Large intestine (tissue), 3 donors: ENCODE data around the gene SF3A2. TPM values are rescaled to one million over a fixed set of nuclear protein-coding genes. Genes with fewer than 3 reads are reported as not detected.

Experiments
- DNase-seq, 2 donors: peaks; one replicate each; pipeline versions ENCODE4 v3.0.0 to v3.0.0-alpha.2; 2013
- H3K27ac ChIP-seq: one replicate; pipeline ENCODE4 v1.5.1; 2013; ENCODE audit warnings: low read length
- H3K27me3 ChIP-seq: 2 replicates; pipeline ENCODE4 v1.6.1; 2013; ENCODE audit warnings: low read length; ENCODE audit not compliant: control insufficient read depth, insufficient read depth
- H3K36me3 ChIP-seq: 2 replicates; pipeline ENCODE4 v1.6.1; 2013; ENCODE audit warnings: low read length; ENCODE audit not compliant: control insufficient read depth, insufficient read depth
- H3K4me1 ChIP-seq: one replicate; pipeline ENCODE4 v1.6.1; 2013; ENCODE audit warnings: low read length; ENCODE audit not compliant: control insufficient read depth, insufficient read depth
- H3K4me3 ChIP-seq: one replicate; pipeline ENCODE4 v1.5.1; 2013; ENCODE audit warnings: low read length
- H3K9me3 ChIP-seq: one replicate; pipeline ENCODE4 v1.6.1; 2013; ENCODE audit warnings: mild to moderate bottlenecking, low read depth, low read length, moderate library complexity; ENCODE audit not compliant: control insufficient read depth
- WGBS: methylation state at CpG from one replicate; pipeline ENCODE4 v1.1.5; 2013; ENCODE audit warnings: low lambda C conversion rate; ENCODE audit not compliant: insufficient coverage; 5-methylcytosine and 5-hydroxymethylcytosine counted together
- polyA plus RNA-seq: library from polyadenylated mRNA; unstranded; fragments of 120-200 nt; gene quantifications from one replicate; pipeline ENCODE4 v1.2.1, GENCODE V29; 2013

The SF3A2 gene
- polyA plus RNA-seq, 1 donor, result 75.2 TPM

GRCh38 chr19:2207008-2207407, 29.6 kb upstream of the SF3A2 start:
- no peak for DNase-seq
- Histone ChIP-seq H3K4me1 (peaks cover 26% of the 10 kb centered on the region), H3K36me3 (peaks cover 64% of the 10 kb centered on the region), H3K27ac (no peak overlapping the region), H3K9me3 (peaks cover 2% of the 10 kb centered on the region), H3K4me3 (no peak overlapping the region), H3K27me3 (no peaks in the 10 kb centered on the region)
- WGBS, result no CpG with 5 or more reads among the region's 15 CpGs

- H3K9me3 ChIP-seq, result peaks cover 2% of the 10 kb centered on the region
- no peaks in the 10 kb centered on the region for H3K27me3 ChIP-seq
- peaks cover 38% of the 10 kb centered on the region for H3K4me1 ChIP-seq
- peaks cover 62% of the 10 kb centered on the region for H3K36me3 ChIP-seq
- DNase-seq, result peak; percentile 68 to 74
- H3K4me3 ChIP-seq, result no peak overlapping the region
- WGBS, result 94% methylated on average over 2 of the region's 36 CpGs
- H3K27ac ChIP-seq, result no peak overlapping the region
Measured at GRCh38 chr19:2207991-2208860, 28.4 kb upstream of the SF3A2 start.

- Histone ChIP-seq H3K36me3 (peaks cover 60% of the 10 kb centered on the region), H3K27ac (no peak overlapping the region), H3K9me3 (peaks cover 6% of the 10 kb centered on the region), H3K4me3 (no peak overlapping the region), H3K4me1 (peaks cover 42% of the 10 kb centered on the region), H3K27me3 (no peaks in the 10 kb centered on the region)
- 67% methylated on average over 1 of the region's 10 CpGs for WGBS
- DNase-seq, result no peak
Measured at GRCh38 chr19:2208975-2209374, 27.6 kb upstream of the SF3A2 start.

- no peak overlapping the region for H3K4me3 ChIP-seq
- WGBS, result no CpG with 5 or more reads among the region's 17 CpGs
- peaks cover 42% of the 10 kb centered on the region for H3K4me1 ChIP-seq
- no peak for DNase-seq
- no peak overlapping the region for H3K27ac ChIP-seq
- H3K36me3 ChIP-seq, result peaks cover 64% of the 10 kb centered on the region
- H3K9me3 ChIP-seq, result peaks cover 8% of the 10 kb centered on the region
- H3K27me3 ChIP-seq, result no peaks in the 10 kb centered on the region
Measured at GRCh38 chr19:2209408-2209807, 27.2 kb upstream of the SF3A2 start.

- peaks cover 72% of the 10 kb centered on the region for H3K36me3 ChIP-seq
Measured at GRCh38 chr19:2210206-2210605, 26.4 kb upstream of the SF3A2 start.

GRCh38 chr19:2210987-2211740, 25.5 kb upstream of the SF3A2 start:
- Histone ChIP-seq H3K27me3 (no peaks in the 10 kb centered on the region), H3K4me3 (no peak overlapping the region), H3K9me3 (peaks cover 8% of the 10 kb centered on the region), H3K36me3 (peaks cover 82% of the 10 kb centered on the region), H3K4me1 (peaks cover 42% of the 10 kb centered on the region), H3K27ac (peak overlapping the region; percentile 83)
- no CpG with 5 or more reads among the region's 33 CpGs for WGBS
- DNase-seq, result no peak

More at GRCh38 chr19:2210206-2210605, 26.4 kb upstream of the SF3A2 start:
- no peak for DNase-seq
- H3K9me3 ChIP-seq, result peaks cover 8% of the 10 kb centered on the region
- H3K27me3 ChIP-seq, result no peaks in the 10 kb centered on the region
- no peak overlapping the region for H3K4me3 ChIP-seq
- peaks cover 42% of the 10 kb centered on the region for H3K4me1 ChIP-seq
- no CpG with 5 or more reads among the region's 21 CpGs for WGBS
- H3K27ac ChIP-seq, result no peak overlapping the region

- DNase-seq, result peak; percentile 84 to 92
- Histone ChIP-seq H3K27ac (peak overlapping the region; percentile 83), H3K9me3 (peaks cover 8% of the 10 kb centered on the region), H3K4me1 (peaks cover 39% of the 10 kb centered on the region), H3K4me3 (peak overlapping the region; percentile 17), H3K36me3 (peaks cover 82% of the 10 kb centered on the region), H3K27me3 (no peaks in the 10 kb centered on the region)
- WGBS, result no CpG with 5 or more reads among the region's 21 CpGs
Measured at GRCh38 chr19:2212861-2213711, 23.5 kb upstream of the SF3A2 start.

- peaks cover 8% of the 10 kb centered on the region for H3K9me3 ChIP-seq
- H3K4me3 ChIP-seq, result peak overlapping the region; percentile 17
- 100% methylated on average over 1 of the region's 26 CpGs for WGBS
- peak overlapping the region; percentile 83 for H3K27ac ChIP-seq
- peaks cover 34% of the 10 kb centered on the region for H3K4me1 ChIP-seq
- peaks cover 79% of the 10 kb centered on the region for H3K36me3 ChIP-seq
- peak in 1 of 2 donors; percentile 47 for DNase-seq
- H3K27me3 ChIP-seq, result no peaks in the 10 kb centered on the region
Measured at GRCh38 chr19:2213799-2214198, 22.8 kb upstream of the SF3A2 start.

GRCh38 chr19:2214251-2214650, 22.4 kb upstream of the SF3A2 start:
- H3K27ac ChIP-seq, result peak overlapping the region; percentile 83
- peaks cover 33% of the 10 kb centered on the region for H3K4me1 ChIP-seq
- peaks cover 80% of the 10 kb centered on the region for H3K36me3 ChIP-seq
- no peaks in the 10 kb centered on the region for H3K27me3 ChIP-seq
- DNase-seq, result no peak
- no peak overlapping the region for H3K4me3 ChIP-seq
- no CpG with 5 or more reads among the region's 17 CpGs for WGBS
- H3K9me3 ChIP-seq, result peaks cover 8% of the 10 kb centered on the region

- peaks cover 8% of the 10 kb centered on the region for H3K9me3 ChIP-seq
- H3K4me3 ChIP-seq, result no peak overlapping the region
- H3K4me1 ChIP-seq, result peaks cover 33% of the 10 kb centered on the region
- no peaks in the 10 kb centered on the region for H3K27me3 ChIP-seq
- H3K36me3 ChIP-seq, result peaks cover 80% of the 10 kb centered on the region
- no peak for DNase-seq
- no CpG with 5 or more reads among the region's 31 CpGs for WGBS
- no peak overlapping the region for H3K27ac ChIP-seq
Measured at GRCh38 chr19:2215281-2215751, 21.3 kb upstream of the SF3A2 start.
